Ovary (tissue), 3 donors: Measurements from ENCODE around the gene MOB3C.

Experiments used
- CTCF ChIP-seq, 3 donors: fragments of 450-650 bp in 2 of 3; fragments of 200-600 bp in 1 of 3; IDR thresholded peaks; one replicate each; pipeline versions ENCODE4 v1.5.1 to v1.8.0; 2016 to 2022; ENCODE audit warnings: antibody characterized with exemption in 3 of 3, mild to moderate bottlenecking in 1 of 3
- EP300 ChIP-seq: sonication (generic); formaldehyde crosslinking; IDR thresholded peaks from one replicate; pipeline ENCODE4 v1.6.1; 2017; ENCODE audit warnings: antibody characterized with exemption
- POLR2A ChIP-seq: fragments of 450-650 bp; IDR thresholded peaks from one replicate; pipeline ENCODE4 v1.6.1; 2017; ENCODE audit warnings: antibody characterized with exemption, mild to moderate bottlenecking, moderate library complexity
- donor health status: DM: no; HTN: no; CAD: no.

- TF ChIP-seq CTCF (IDR thresholded peaks at IDR 0.05): no peak
- TF ChIP-seq POLR2A: no peak
- no peak for TF ChIP-seq EP300
Measured at GRCh38 chr1:46665983-46666382, 49.4 kb upstream of the MOB3C start.
